ENCODE measurements around the gene ENPEP.

GRCh38 chr4:110504084-110504435, 28.1 kb downstream of the ENPEP start:
- TF ChIP-seq CTCF (IDR thresholded peaks at IDR 0.05): no peak
- TF ChIP-seq POLR2A (IDR thresholded peaks at IDR 0.05): no peak
